MCF 10A (cell line): ENCODE measurements around the gene SYT2. TPM values are rescaled to one million over a fixed set of nuclear protein-coding genes. Genes with fewer than 3 reads are reported as not detected.
A peak's percentile ranks its signal among the peaks of the same experiment; 100 is the strongest.
"Not testable (repeated sequence)": the region's sequence is repeated elsewhere in the genome, so short reads cannot be mapped to it uniquely, and the experiment has no call there.

Source experiments
- BruUV-seq: library from RNA; stranded (reverse); fragments of 400-500 nt; replicated peaks from 2 replicates; lab custom pipeline; 2021; lab: Mats Ljungman, UMichigan
- CTCF ChIA-PET: fragments of 300-600 bp; sonication (Branson Sonifier 250); formaldehyde crosslinking; extraction: SDS; loops from one replicate; lab custom pipeline; 2021; ENCODE audit warnings: antibody characterized with exemption, inconsistent platforms; lab: Yijun Ruan, JAX
- POLR2A ChIA-PET: fragments of 300-600, 350-650 bp; sonication (Branson Sonifier 250); formaldehyde crosslinking; extraction: SDS; loops from one replicate; lab custom pipeline; 2020; ENCODE audit warnings: antibody characterized with exemption, inconsistent platforms; lab: Yijun Ruan, JAX
- DNase-seq: peaks from one replicate; pipeline ENCODE4 v3.0.0-alpha.2; 2018; ENCODE audit not compliant: unreplicated experiment
- H3K27ac Mint-ChIP-seq: one replicate; pipeline ENCODE4 v1.8.0; 2022; ENCODE audit warnings: mild to moderate bottlenecking, low read depth, mixed read lengths; ENCODE audit not compliant: unreplicated experiment
- H3K27me3 Mint-ChIP-seq: one replicate; pipeline ENCODE4 v1.8.0; 2022; ENCODE audit warnings: mixed read lengths; ENCODE audit not compliant: insufficient read depth, unreplicated experiment
- H3K36me3 Mint-ChIP-seq: one replicate; pipeline ENCODE4 v1.8.0; 2022; ENCODE audit warnings: mild to moderate bottlenecking, moderate library complexity, mixed read lengths; ENCODE audit not compliant: insufficient read depth, unreplicated experiment
- H3K4me1 Mint-ChIP-seq: one replicate; pipeline ENCODE4 v1.8.0; 2022; ENCODE audit warnings: mixed read lengths; ENCODE audit not compliant: insufficient read depth, unreplicated experiment
- H3K4me3 Mint-ChIP-seq: one replicate; pipeline ENCODE4 v1.8.0; 2022; ENCODE audit warnings: mild to moderate bottlenecking, moderate library complexity, mixed read lengths; ENCODE audit not compliant: unreplicated experiment
- H3K9me3 Mint-ChIP-seq: one replicate; pipeline ENCODE4 v1.8.0; 2022; ENCODE audit warnings: mixed read lengths; ENCODE audit not compliant: unreplicated experiment
- CTCF ChIP-seq: fragments of 200-600 bp; IDR thresholded peaks from one replicate; pipeline ENCODE4 v1.8.0; 2022; ENCODE audit warnings: antibody characterized with exemption, mild to moderate bottlenecking; ENCODE audit not compliant: unreplicated experiment
- intact Hi-C: fragments of 100-400 bp; cut with micrococcal nuclease; formaldehyde crosslinking; loops from 2 replicates; pipeline ENCODE4 v1.14.1; 2022
- total RNA-seq: library from RNA; stranded (reverse); gene quantifications from 2 replicates; pipeline ENCODE4 v1.2.3, GENCODE V29; 2022

The SYT2 gene
- total RNA-seq, 1 experiment from 2014 or later = not detected

DNA sequence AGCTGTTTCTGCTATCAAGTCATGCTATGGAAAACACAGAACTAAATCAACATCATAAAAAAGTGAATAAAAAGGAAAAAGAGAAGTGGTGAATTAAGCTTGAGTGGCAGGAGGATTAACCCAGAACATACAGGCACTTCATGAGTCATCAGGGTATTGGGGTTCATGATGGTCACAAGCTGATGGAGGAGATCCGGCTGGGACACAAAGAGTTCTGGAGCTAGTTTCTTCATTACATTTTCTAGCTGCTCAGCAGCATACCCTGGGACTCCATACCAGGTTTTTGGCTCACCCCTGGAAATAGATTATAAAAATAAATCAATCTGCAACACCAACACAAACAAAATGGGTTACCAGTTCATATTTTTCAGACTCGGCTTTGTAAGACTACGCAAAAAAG is 42.5 kb upstream of the SYT2 start:
- ChIA-PET POLR2A (interaction anchor here (0.6 to 1.0 kb wide), 2 partner anchors 20 to 55 kb away, joined by 3 read pairs; partner anchors contain the start of gene KDM5B), CTCF (interaction anchor here (0.5 to 5.3 kb wide), 11 partner anchors 12 to 1320 kb away, joined by 3 to 38 read pairs (median 3); partner anchors contain the start of gene KLHL12)
- no peak for TF ChIP-seq CTCF
- Mint-ChIP-seq H3K27me3 (no peaks in the 10 kb centered on the region), H3K4me1 (no peaks in the 10 kb centered on the region), H3K9me3 (no peaks in the 10 kb centered on the region), H3K36me3 (peaks cover 100% of the 10 kb centered on the region), H3K27ac (no peak overlapping the region), H3K4me3 (no peak overlapping the region)
- no peak for DNase-seq
- no TSS peak for BruUV-seq
- intact Hi-C loops = loop anchor here (5.0 kb wide), 1 partner anchor 55 kb away; the partner anchor contains the start of gene KDM5B

DNA sequence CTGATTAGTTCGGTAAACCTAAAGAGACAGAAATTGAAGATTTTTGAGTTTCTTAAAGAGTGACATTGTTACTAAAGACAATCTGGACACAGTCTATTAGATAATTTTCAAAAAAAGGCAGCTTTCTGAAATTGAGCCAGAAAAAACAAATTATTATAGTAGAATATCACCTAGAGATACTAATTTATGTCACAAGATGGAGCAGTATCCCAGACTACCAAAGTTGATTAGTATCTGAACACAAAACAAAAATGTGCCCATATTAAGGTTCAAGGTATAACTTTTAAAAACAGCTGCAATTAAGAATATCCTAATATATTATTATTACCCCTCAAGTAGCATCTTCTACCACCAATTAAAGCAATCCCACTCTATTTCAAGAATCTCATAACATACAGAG is 40.5 kb upstream of the SYT2 start:
- H3K9me3 Mint-ChIP-seq = no peaks in the 10 kb centered on the region
- intact Hi-C loops = loop anchor here (2.0 to 5.0 kb wide), 3 partner anchors 57 to 248 kb away; partner anchors contain the start of gene KDM5B
- ChIA-PET CTCF (interaction anchor here (1.2 to 5.3 kb wide), 10 partner anchors 10 to 256 kb away, joined by 3 to 38 read pairs (median 6); partner anchors contain the start of gene TMEM183A), POLR2A (interaction anchor here (0.6 to 1.6 kb wide), 5 partner anchors 10 to 286 kb away, joined by 3 to 7 read pairs (median 3); partner anchors contain the start of genes KDM5B and PCAT6)
- H3K36me3 Mint-ChIP-seq = peaks cover 100% of the 10 kb centered on the region
- DNase-seq = peak; percentile 12
- no peak overlapping the region for H3K4me3 Mint-ChIP-seq
- H3K27me3 Mint-ChIP-seq = no peaks in the 10 kb centered on the region
- no peaks in the 10 kb centered on the region for H3K4me1 Mint-ChIP-seq
- no TSS peak for BruUV-seq
- peak; percentile 24 for TF ChIP-seq CTCF
- H3K27ac Mint-ChIP-seq = no peak overlapping the region

DNA sequence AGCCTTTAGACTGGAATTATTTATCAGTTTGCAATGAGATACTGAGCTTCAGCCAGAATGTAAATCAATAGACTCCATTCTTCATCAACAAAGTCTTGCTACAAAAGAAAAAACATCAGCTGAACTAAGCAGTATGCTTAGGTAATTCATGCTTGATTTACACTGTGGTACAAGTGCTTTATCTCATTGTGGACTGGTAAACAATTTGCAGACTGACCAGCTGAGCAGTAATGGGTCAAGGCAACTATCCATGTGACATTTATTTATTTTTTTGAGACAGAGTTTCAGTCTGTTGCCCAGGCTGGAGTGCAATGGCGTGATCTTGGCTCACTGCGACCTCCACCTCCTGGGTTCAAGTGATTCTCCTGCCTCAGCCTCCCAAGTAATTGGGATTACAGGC is 39.8 kb upstream of the SYT2 start:
- H3K36me3 Mint-ChIP-seq = peaks cover 100% of the 10 kb centered on the region
- no TSS peak for BruUV-seq
- no peak overlapping the region for H3K4me3 Mint-ChIP-seq
- POLR2A ChIA-PET = interaction anchor here (0.6 to 1.6 kb wide), 4 partner anchors 11 to 285 kb away, joined by 3 to 5 read pairs (median 4); partner anchors contain the start of gene PCAT6
- DNase-seq = no peak
- intact Hi-C loops = loop anchor here (2.0 to 5.0 kb wide), 3 partner anchors 57 to 249 kb away; partner anchors contain the start of gene KDM5B
- CTCF ChIA-PET = interaction anchor here (0.5 to 5.3 kb wide), 9 partner anchors 9 to 492 kb away, joined by 3 to 38 read pairs (median 5); no protein-coding TSS in a partner anchor
- no peak overlapping the region for H3K27ac Mint-ChIP-seq
- no peaks in the 10 kb centered on the region for H3K27me3 Mint-ChIP-seq
- H3K9me3 Mint-ChIP-seq = peaks cover 2% of the 10 kb centered on the region
- no peaks in the 10 kb centered on the region for H3K4me1 Mint-ChIP-seq
- TF ChIP-seq CTCF = no peak

GRCh38 chr1:202745323-202745888 is 35.2 kb upstream of the SYT2 start:
- Mint-ChIP-seq H3K9me3 (peaks cover 7% of the 10 kb centered on the region), H3K4me3 (no peak overlapping the region), H3K36me3 (peaks cover 100% of the 10 kb centered on the region), H3K4me1 (no peaks in the 10 kb centered on the region), H3K27me3 (no peaks in the 10 kb centered on the region), H3K27ac (no peak overlapping the region)
- POLR2A ChIA-PET = interaction anchor here (0.5 to 1.6 kb wide), 3 partner anchors 14 to 36 kb away, joined by 3 to 4 read pairs (median 3); no protein-coding TSS in a partner anchor
- TF ChIP-seq CTCF = no peak
- intact Hi-C loops = no loop called here
- DNase-seq = no peak
- CTCF ChIA-PET = interaction anchor here (0.9 to 1.5 kb wide), 2 partner anchors 10 to 26 kb away, joined by 4 to 5 read pairs; no protein-coding TSS in a partner anchor
- BruUV-seq = no TSS peak

- ChIA-PET POLR2A (interaction anchor here (1.4 to 1.6 kb wide), 3 partner anchors 10 to 37 kb away, joined by 3 to 4 read pairs (median 3); no protein-coding TSS in a partner anchor), CTCF (interaction anchor here (0.6 to 0.9 kb wide), 4 partner anchors 11 to 182 kb away, joined by 3 to 4 read pairs (median 3); partner anchors contain the start of gene KLHL12)
- H3K36me3 Mint-ChIP-seq = peaks cover 97% of the 10 kb centered on the region
- H3K27me3 Mint-ChIP-seq, H3K9me3 Mint-ChIP-seq, H3K27ac Mint-ChIP-seq, intact Hi-C loops, H3K4me1 Mint-ChIP-seq, DNase-seq, BruUV-seq, H3K4me3 Mint-ChIP-seq: not testable (repeated sequence)
Observed at GRCh38 chr1:202744770-202745169, 34.5 kb upstream of the SYT2 start.
